ENCODE measurements around the gene ZDHHC18. TPM values are rescaled to one million over a fixed set of nuclear protein-coding genes. Genes with fewer than 3 reads are reported as not detected.

Gene ZDHHC18, protein sequence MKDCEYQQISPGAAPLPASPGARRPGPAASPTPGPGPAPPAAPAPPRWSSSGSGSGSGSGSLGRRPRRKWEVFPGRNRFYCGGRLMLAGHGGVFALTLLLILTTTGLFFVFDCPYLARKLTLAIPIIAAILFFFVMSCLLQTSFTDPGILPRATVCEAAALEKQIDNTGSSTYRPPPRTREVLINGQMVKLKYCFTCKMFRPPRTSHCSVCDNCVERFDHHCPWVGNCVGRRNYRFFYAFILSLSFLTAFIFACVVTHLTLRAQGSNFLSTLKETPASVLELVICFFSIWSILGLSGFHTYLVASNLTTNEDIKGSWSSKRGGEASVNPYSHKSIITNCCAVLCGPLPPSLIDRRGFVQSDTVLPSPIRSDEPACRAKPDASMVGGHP
- 6.8 and 10.7 TPM in 2 replicates for total RNA-seq (2012; rRNA removed)

- H3K9me3 ChIP-seq (replicated peaks; ENCODE audit: low read length): no peaks in the 10 kb centered on the region
These were observed at the start of gene ZDHHC18 for GRCh38 chr1:26826261-26827105. TSS of gene ZDHHC18 (plus strand) at chr1:26826688. CDS start at chr1:26826805, 117 bp downstream.

DNA sequence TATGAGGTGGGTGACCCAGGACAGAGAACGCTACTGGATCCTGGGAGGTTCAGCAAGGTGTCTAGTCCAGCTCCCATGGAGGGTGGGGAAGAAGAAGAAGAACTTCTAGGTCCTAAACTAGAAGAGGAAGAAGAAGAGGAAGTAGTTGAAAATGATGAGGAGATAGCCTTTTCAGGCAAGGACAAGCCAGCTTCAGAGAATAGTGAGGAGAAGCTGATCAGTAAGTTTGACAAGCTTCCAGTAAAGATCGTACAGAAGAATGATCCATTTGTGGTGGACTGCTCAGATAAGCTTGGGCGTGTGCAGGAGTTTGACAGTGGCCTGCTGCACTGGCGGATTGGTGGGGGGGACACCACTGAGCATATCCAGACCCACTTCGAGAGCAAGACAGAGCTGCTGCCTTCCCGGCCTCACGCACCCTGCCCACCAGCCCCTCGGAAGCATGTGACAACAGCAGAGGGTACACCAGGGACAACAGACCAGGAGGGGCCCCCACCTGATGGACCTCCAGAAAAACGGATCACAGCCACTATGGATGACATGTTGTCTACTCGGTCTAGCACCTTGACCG, 47.3 kb upstream of the ZDHHC18 start:
- peaks cover 86% of the 10 kb centered on the region for H3K36me3 ChIP-seq (ENCODE audit: insufficient read depth, low read length)
- H3K9me3 ChIP-seq (replicated peaks; ENCODE audit: low read length): no peaks in the 10 kb centered on the region
- H3K4me2 ChIP-seq (ENCODE audit: low read length): no peak overlapping the region
- H3K9ac ChIP-seq (ENCODE audit: low read depth, low read length): no peak overlapping the region
- H3K27me3 ChIP-seq (ENCODE audit: control insufficient read depth, insufficient read depth, low read length): no peaks in the 10 kb centered on the region
- H3K4me1 ChIP-seq (ENCODE audit: control insufficient read depth, insufficient read depth, low read length): peaks cover 6% of the 10 kb centered on the region
- H3K4me3 ChIP-seq (ENCODE audit: low read length): no peak overlapping the region

More at GRCh38 chr1:26826261-26827105, at the start of gene ZDHHC18:
- Histone ChIP-seq H3K9ac (ENCODE audit: low read depth, low read length) (peak within 1 kb of the TSS; percentile 72), H3K4me3 (ENCODE audit: low read length) (peak within 1 kb of the TSS; percentile 73), H3K36me3 (ENCODE audit: insufficient read depth, low read length) (no peaks in the 10 kb centered on the region), H3K4me1 (ENCODE audit: control insufficient read depth, insufficient read depth, low read length) (peaks cover 23% of the 10 kb centered on the region), H3K27me3 (ENCODE audit: control insufficient read depth, insufficient read depth, low read length) (no peaks in the 10 kb centered on the region), H3K4me2 (ENCODE audit: low read length) (peak within 1 kb of the TSS; percentile 83)

- Histone ChIP-seq H3K36me3 (ENCODE audit: insufficient read depth, low read length) (peaks cover 73% of the 10 kb centered on the region), H3K9me3 (replicated peaks; ENCODE audit: low read length) (no peaks in the 10 kb centered on the region), H3K4me2 (ENCODE audit: low read length) (no peak overlapping the region), H3K4me1 (ENCODE audit: control insufficient read depth, insufficient read depth, low read length) (peaks cover 8% of the 10 kb centered on the region), H3K4me3 (ENCODE audit: low read length) (no peak overlapping the region), H3K9ac (ENCODE audit: low read depth, low read length) (no peak overlapping the region), H3K27me3 (ENCODE audit: control insufficient read depth, insufficient read depth, low read length) (no peaks in the 10 kb centered on the region)
These were observed 46.0 kb upstream of the ZDHHC18 start for GRCh38 chr1:26780344-26780957.

- Histone ChIP-seq H3K36me3 (ENCODE audit: insufficient read depth, low read length) (peaks cover 67% of the 10 kb centered on the region), H3K9me3 (replicated peaks; ENCODE audit: low read length) (no peaks in the 10 kb centered on the region), H3K4me3 (ENCODE audit: low read length) (no peak overlapping the region), H3K27me3 (ENCODE audit: control insufficient read depth, insufficient read depth, low read length) (no peaks in the 10 kb centered on the region), H3K9ac (ENCODE audit: low read depth, low read length) (no peak overlapping the region), H3K4me1 (ENCODE audit: control insufficient read depth, insufficient read depth, low read length) (peaks cover 16% of the 10 kb centered on the region), H3K4me2 (ENCODE audit: low read length) (no peak overlapping the region)
These were observed 45.2 kb upstream of the ZDHHC18 start for GRCh38 chr1:26781206-26781825.

DNA sequence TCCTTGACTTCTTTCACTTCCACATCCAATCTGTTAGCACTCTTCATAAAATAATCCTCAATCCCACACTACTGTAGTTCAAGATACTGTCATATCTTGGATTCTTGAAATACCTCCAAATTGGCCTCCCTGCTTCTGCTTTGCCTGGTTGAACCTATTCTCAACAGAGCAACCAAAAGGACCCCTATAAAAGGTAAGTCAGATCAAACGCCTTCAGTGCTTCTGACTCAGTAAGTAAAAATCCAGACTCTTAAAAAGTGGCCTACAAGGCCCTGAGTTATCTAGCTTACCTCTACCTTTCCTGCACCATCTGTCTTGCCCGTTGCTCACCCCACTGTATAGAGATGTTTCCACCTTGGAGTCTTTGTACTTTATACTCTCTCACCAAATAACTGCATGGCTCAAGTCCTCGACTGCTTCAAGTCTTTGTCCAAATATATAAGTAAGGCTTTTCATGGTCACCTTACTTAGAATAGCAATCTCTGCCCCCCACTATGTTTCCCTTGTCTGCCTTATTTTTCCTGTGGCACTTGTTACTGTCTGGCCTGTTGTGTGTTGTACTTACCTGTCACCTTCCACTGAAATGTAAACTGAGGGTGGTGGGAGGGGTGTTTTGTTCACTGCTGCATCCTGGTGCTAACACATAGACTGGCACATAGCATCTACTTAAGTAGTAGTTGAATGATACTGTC, 43.8 kb upstream of the ZDHHC18 start:
- no peaks in the 10 kb centered on the region for H3K9me3 ChIP-seq (replicated peaks; ENCODE audit: low read length)
- no peak overlapping the region for H3K4me2 ChIP-seq (ENCODE audit: low read length)
- peaks cover 55% of the 10 kb centered on the region for H3K36me3 ChIP-seq (ENCODE audit: insufficient read depth, low read length)
- H3K9ac ChIP-seq (ENCODE audit: low read depth, low read length): no peak overlapping the region
- H3K4me1 ChIP-seq (ENCODE audit: control insufficient read depth, insufficient read depth, low read length): peaks cover 30% of the 10 kb centered on the region
- no peak overlapping the region for H3K4me3 ChIP-seq (ENCODE audit: low read length)
- H3K27me3 ChIP-seq (ENCODE audit: control insufficient read depth, insufficient read depth, low read length): no peaks in the 10 kb centered on the region

DNA sequence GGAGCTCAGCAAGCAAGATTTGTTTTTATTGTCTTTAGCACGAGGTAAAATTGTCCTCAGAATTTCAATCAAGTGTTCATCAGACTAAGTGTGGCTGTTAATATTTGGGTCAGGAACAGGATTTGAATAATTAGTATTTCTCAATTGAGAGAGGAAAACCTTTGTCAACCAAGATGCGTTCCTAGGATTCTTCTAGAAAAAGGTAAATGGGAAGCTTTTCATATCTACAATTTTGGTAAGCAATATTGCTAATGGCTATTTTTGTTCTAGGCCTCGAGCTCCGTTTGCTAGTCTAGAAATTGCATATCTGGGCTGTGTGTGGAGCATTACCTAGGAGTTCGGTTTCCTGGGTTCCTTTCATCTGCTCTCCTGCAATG, 42.9 kb upstream of the ZDHHC18 start:
- Histone ChIP-seq H3K9ac (ENCODE audit: low read depth, low read length) (no peak overlapping the region), H3K36me3 (ENCODE audit: insufficient read depth, low read length) (peaks cover 48% of the 10 kb centered on the region), H3K4me3 (ENCODE audit: low read length) (no peak overlapping the region), H3K9me3 (replicated peaks; ENCODE audit: low read length) (no peaks in the 10 kb centered on the region), H3K4me1 (ENCODE audit: control insufficient read depth, insufficient read depth, low read length) (peaks cover 36% of the 10 kb centered on the region), H3K27me3 (ENCODE audit: control insufficient read depth, insufficient read depth, low read length) (no peaks in the 10 kb centered on the region), H3K4me2 (ENCODE audit: low read length) (no peak overlapping the region)

DNA sequence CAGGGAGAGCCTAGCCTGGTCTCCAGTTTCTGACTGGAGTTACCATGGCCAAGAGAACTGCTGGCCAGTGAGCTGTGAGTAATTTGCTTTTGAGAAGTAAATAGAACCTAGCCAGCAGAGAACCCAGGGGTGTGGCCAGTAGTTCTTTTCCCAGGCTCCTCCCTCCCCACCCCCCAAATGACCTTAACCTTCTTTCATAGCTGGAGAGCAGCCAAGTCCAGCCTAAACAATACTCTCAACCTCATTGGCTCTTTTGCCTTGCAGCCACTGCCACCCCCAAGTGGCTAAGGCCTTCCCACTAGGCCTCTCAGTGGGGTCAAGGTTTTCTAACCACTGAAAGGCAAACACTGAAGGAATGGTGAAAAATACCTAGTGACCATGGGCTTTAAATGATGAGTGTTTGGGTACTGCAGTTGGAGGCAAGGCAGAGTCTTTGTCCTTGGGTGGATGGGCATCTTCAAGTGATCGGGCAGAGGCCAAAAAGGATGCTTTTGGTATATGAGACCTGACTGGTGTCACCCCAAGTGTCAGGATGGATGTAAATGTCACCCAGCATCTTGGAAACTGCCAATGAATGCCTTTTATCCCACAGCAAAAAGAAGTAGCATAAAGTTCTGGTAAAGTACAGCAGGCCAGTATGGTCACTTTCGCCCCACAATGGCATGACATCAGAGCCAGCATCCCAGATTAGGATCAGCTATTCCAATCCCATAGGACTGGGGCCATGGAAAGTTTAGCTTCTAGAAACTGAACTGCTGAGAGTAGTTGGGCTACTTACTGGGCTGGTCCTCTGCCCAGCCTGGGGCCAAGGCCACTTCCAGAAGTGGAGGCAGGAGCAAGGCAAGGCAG, 42.2 kb upstream of the ZDHHC18 start:
- H3K36me3 ChIP-seq (ENCODE audit: insufficient read depth, low read length): peaks cover 42% of the 10 kb centered on the region
- no peak overlapping the region for H3K4me3 ChIP-seq (ENCODE audit: low read length)
- H3K4me1 ChIP-seq (ENCODE audit: control insufficient read depth, insufficient read depth, low read length): peaks cover 40% of the 10 kb centered on the region
- no peak overlapping the region for H3K4me2 ChIP-seq (ENCODE audit: low read length)
- H3K9ac ChIP-seq (ENCODE audit: low read depth, low read length): no peak overlapping the region
- no peaks in the 10 kb centered on the region for H3K9me3 ChIP-seq (replicated peaks; ENCODE audit: low read length)
- H3K27me3 ChIP-seq (ENCODE audit: control insufficient read depth, insufficient read depth, low read length): no peaks in the 10 kb centered on the region

DNA sequence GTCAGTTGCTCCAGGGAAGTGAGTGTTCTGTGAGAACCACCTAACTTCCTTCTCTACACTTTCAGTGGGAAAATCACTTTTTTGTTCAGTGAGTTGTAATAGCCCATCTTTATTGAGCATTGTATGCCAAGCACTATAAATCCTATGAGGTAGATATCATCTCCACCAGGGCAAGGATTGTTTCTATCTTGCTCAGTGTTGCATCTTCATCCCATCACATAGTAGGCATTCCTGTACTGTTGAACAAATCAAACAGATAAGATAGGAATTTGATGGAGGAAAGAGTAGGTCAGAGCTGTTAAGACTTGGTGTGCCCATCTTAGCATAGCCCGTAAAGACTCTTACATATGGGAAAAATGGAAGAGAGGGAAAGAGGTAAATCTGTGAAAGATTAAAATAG, 41.6 kb upstream of the ZDHHC18 start:
- Histone ChIP-seq H3K9me3 (replicated peaks; ENCODE audit: low read length) (no peaks in the 10 kb centered on the region), H3K4me2 (ENCODE audit: low read length) (no peak overlapping the region), H3K9ac (ENCODE audit: low read depth, low read length) (no peak overlapping the region), H3K4me3 (ENCODE audit: low read length) (no peak overlapping the region), H3K4me1 (ENCODE audit: control insufficient read depth, insufficient read depth, low read length) (peaks cover 40% of the 10 kb centered on the region), H3K27me3 (ENCODE audit: control insufficient read depth, insufficient read depth, low read length) (no peaks in the 10 kb centered on the region), H3K36me3 (ENCODE audit: insufficient read depth, low read length) (peaks cover 36% of the 10 kb centered on the region)

DNA sequence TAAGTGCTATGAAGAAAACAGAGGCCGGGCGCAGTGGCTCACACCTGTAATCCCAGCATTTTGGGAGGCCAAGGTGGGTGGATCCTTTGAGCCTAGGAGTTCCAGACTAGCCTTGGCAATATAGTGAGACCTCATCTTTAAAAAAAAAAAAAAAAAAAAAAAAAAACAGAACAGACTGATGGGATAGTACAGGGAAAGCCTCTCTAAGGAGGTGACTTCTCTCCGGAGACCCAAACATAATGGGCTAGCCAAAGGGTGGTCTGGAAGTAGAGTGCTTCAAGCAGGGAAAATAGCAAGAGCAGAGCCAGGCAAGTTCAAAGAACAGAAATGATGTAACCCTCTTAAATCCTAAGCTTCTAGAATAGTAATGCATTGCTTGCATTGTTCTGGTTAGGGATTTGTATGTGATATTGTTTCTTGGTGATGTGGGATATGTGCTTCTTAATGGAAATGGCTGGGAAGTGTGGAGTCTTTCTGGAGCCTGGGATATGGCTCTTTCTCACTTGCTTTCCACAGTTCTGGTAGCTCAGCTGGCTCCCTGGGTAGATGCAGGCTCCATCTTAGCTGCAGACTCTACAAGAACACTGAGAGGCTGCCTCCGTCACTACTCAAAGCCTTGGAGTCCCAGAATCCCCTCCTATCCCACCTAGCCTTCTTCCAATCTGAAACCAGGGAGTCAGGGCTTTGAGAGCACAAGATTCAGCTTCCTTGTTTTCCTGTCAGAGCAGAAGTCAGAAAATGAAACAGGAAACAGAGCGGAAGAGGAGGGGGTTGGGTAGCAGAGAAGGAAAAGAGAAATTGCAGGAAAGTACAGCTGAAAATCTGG, 40.7 kb upstream of the ZDHHC18 start:
- no peaks in the 10 kb centered on the region for H3K9me3 ChIP-seq (replicated peaks; ENCODE audit: low read length)
- H3K4me2 ChIP-seq (ENCODE audit: low read length): peak overlapping the region; percentile 99
- peaks cover 26% of the 10 kb centered on the region for H3K36me3 ChIP-seq (ENCODE audit: insufficient read depth, low read length)
- peak overlapping the region; percentile 28 for H3K4me3 ChIP-seq (ENCODE audit: low read length)
- H3K27me3 ChIP-seq (ENCODE audit: control insufficient read depth, insufficient read depth, low read length): no peaks in the 10 kb centered on the region
- H3K9ac ChIP-seq (ENCODE audit: low read depth, low read length): peak overlapping the region; percentile 98
- H3K4me1 ChIP-seq (ENCODE audit: control insufficient read depth, insufficient read depth, low read length): peaks cover 40% of the 10 kb centered on the region

All from skeletal muscle satellite cell (primary cell).